SU-DHL-6 (cell line): ENCODE results near the gene SLC8A2.

ENCODE experiments used
- EZH2phosphoT487 ChIP-seq: fragments of 200-600 bp; sonication (generic), shearing (Covaris generic); conservative IDR thresholded peaks from 2 replicates; pipeline ENCODE4 v1.6.1; 2018; ENCODE audit warnings: mild to moderate bottlenecking, antibody characterized with exemption, low read length, moderate library complexity, mixed read lengths
- TF ChIP-seq, protein P1 (sequence below): fragments of 200-600 bp; sonication (generic); IDR thresholded peaks from one replicate; pipeline ENCODE4 v1.5.1; 2017; ENCODE audit warnings: antibody characterized with exemption, mild to moderate bottlenecking, low read length, moderate library complexity; ENCODE audit not compliant: insufficient read depth, poor library complexity, severe bottlenecking

DNA sequence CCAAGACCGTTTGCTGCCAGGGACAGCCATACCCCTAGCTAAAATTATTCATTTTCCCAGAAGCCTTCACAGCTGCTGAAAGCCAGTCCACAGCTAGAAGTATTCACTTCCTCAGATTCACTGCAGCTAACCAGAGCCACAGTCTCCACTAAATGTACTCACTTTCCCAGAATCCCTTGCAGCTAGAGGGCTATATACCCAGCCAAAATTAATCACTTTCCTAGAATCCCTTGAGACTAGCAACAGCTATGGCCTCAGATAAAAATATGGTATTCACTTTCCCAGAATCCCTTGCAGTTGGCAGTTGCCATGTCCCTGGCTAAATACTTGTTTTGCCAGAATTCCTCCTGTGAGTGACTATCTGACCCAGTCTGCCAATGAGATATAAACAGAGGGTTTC lies 38.6 kb downstream of the SLC8A2 start:
- TF ChIP-seq, protein P1, sequence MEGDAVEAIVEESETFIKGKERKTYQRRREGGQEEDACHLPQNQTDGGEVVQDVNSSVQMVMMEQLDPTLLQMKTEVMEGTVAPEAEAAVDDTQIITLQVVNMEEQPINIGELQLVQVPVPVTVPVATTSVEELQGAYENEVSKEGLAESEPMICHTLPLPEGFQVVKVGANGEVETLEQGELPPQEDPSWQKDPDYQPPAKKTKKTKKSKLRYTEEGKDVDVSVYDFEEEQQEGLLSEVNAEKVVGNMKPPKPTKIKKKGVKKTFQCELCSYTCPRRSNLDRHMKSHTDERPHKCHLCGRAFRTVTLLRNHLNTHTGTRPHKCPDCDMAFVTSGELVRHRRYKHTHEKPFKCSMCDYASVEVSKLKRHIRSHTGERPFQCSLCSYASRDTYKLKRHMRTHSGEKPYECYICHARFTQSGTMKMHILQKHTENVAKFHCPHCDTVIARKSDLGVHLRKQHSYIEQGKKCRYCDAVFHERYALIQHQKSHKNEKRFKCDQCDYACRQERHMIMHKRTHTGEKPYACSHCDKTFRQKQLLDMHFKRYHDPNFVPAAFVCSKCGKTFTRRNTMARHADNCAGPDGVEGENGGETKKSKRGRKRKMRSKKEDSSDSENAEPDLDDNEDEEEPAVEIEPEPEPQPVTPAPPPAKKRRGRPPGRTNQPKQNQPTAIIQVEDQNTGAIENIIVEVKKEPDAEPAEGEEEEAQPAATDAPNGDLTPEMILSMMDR = no peak
- TF ChIP-seq EZH2phosphoT487 = no peak
